GM12801 (cell line): ENCODE measurements around the gene ENOX2.

Source experiments
- TF ChIP-seq, protein P1 (sequence below): IDR thresholded peaks from one replicate; pipeline ENCODE4 v1.5.1; 2011; ENCODE audit warnings: control low read depth; ENCODE audit not compliant: insufficient read length; ENCODE audit errors: extremely low read depth

The ENOX2 gene

GRCh38 chrX:130594453-130594916, 308.5 kb downstream of the ENOX2 start:
- TF ChIP-seq, protein P1, sequence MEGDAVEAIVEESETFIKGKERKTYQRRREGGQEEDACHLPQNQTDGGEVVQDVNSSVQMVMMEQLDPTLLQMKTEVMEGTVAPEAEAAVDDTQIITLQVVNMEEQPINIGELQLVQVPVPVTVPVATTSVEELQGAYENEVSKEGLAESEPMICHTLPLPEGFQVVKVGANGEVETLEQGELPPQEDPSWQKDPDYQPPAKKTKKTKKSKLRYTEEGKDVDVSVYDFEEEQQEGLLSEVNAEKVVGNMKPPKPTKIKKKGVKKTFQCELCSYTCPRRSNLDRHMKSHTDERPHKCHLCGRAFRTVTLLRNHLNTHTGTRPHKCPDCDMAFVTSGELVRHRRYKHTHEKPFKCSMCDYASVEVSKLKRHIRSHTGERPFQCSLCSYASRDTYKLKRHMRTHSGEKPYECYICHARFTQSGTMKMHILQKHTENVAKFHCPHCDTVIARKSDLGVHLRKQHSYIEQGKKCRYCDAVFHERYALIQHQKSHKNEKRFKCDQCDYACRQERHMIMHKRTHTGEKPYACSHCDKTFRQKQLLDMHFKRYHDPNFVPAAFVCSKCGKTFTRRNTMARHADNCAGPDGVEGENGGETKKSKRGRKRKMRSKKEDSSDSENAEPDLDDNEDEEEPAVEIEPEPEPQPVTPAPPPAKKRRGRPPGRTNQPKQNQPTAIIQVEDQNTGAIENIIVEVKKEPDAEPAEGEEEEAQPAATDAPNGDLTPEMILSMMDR: no peak

GRCh38 chrX:130593911-130594310, 309.1 kb downstream of the ENOX2 start:
- TF ChIP-seq, protein P1: no peak

DNA sequence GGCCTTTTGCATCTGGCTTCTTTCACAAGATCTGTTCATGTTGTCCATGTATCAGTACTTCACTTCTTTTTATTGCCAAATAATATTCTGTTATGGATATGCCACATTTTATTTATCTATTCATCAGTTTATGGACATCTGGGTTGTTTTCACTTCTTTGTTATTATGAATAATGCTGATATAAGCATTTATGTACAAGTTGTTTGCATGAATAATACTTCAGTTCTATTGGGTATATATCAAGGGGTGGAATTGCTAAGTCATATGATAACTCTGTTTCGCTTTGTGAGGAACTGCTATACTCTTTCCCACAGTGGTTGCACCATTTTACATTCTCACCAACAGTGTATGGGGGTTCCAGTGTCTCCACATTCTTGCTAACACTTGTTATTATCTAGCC, 310.8 kb downstream of the ENOX2 start:
- TF ChIP-seq, protein P1: no peak

DNA sequence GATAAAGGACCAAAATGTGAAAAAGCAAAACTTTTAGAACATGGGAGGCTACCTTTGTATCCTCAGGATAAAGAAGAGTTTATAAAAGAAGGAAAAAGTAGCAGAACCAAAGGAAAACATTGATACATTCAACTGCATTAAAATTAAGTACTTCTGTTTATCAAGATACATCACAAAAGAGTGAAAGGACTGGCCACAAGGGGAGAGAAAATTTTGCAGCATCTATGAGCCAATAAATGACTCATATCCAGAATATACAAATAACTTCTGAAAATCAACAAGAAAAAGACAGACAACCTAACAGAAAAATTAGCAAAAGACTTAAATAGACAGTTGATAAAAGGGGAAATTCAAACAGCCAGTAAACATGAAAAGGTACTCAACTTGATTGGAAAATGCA, 324.1 kb downstream of the ENOX2 start:
- TF ChIP-seq, protein P1: no peak

DNA sequence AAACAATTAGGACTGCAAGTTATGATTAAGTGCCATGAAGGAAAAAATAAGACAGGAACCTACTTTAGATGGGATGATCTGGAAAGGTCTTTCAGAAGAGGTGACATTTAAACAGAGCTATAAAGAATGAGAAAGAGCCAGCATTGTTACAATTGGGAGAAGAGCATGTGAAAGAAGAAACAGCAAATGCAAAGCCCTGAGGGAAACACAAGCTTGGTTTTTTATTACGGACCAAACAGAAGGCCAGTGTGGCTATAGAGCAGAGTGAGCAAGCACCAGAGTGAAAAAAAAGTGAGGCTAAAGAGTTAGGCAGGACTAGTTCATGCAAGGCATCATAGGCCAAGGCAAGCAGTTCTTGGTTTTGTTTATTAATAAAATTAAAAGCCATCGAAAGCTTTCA, 325.6 kb downstream of the ENOX2 start:
- TF ChIP-seq, protein P1: no peak

GRCh38 chrX:130575831-130576389, 327.1 kb downstream of the ENOX2 start:
- TF ChIP-seq, protein P1: no peak
